ENCODE data around the gene MNT.

The MNT gene

GRCh38 chr17:2383628-2384167 lies 17.2 kb downstream of the MNT start:
- no peak for DNase-seq (ENCODE audit: low spot score)
- no peak for TF ChIP-seq CTCF (IDR thresholded peaks at IDR 0.05; ENCODE audit: borderline replicate concordance, control extremely low read depth, extremely low read depth, insufficient read depth, missing control alignments)
- in situ Hi-C loops (cut with MboI; ENCODE audit: low sequenced_read_pairs, unreplicated experiment): no loop called here

- DNase-seq (ENCODE audit: low spot score): no peak
- in situ Hi-C loops (cut with MboI; ENCODE audit: low sequenced_read_pairs, unreplicated experiment): no loop called here
- no peak for TF ChIP-seq CTCF (IDR thresholded peaks at IDR 0.05; ENCODE audit: borderline replicate concordance, control extremely low read depth, extremely low read depth, insufficient read depth, missing control alignments)
Observed at GRCh38 chr17:2380950-2381649, 19.8 kb downstream of the MNT start.

- in situ Hi-C loops (cut with MboI; ENCODE audit: low sequenced_read_pairs, unreplicated experiment): no loop called here
Observed at GRCh38 chr17:2380226-2380922, 20.5 kb downstream of the MNT start.

GRCh38 chr17:2379489-2380225 lies 21.2 kb downstream of the MNT start:
- DNase-seq (ENCODE audit: low spot score): no peak
- no peak for TF ChIP-seq CTCF (IDR thresholded peaks at IDR 0.05; ENCODE audit: borderline replicate concordance, control extremely low read depth, extremely low read depth, insufficient read depth, missing control alignments)
- in situ Hi-C loops (cut with MboI; ENCODE audit: low sequenced_read_pairs, unreplicated experiment): no loop called here

More at GRCh38 chr17:2380226-2380922, 20.5 kb downstream of the MNT start:
- no peak for DNase-seq (ENCODE audit: low spot score)
- no peak for TF ChIP-seq CTCF (IDR thresholded peaks at IDR 0.05; ENCODE audit: borderline replicate concordance, control extremely low read depth, extremely low read depth, insufficient read depth, missing control alignments)

- no peak for DNase-seq (ENCODE audit: low spot score)
- in situ Hi-C loops (cut with MboI; ENCODE audit: low sequenced_read_pairs, unreplicated experiment): no loop called here
- TF ChIP-seq CTCF (IDR thresholded peaks at IDR 0.05; ENCODE audit: borderline replicate concordance, control extremely low read depth, extremely low read depth, insufficient read depth, missing control alignments): no peak
Observed at GRCh38 chr17:2378905-2379304, 22.0 kb downstream of the MNT start.

GRCh38 chr17:2377659-2378058 lies 23.2 kb downstream of the MNT start:
- in situ Hi-C loops (cut with MboI; ENCODE audit: low sequenced_read_pairs, unreplicated experiment): no loop called here
- TF ChIP-seq CTCF (IDR thresholded peaks at IDR 0.05; ENCODE audit: borderline replicate concordance, control extremely low read depth, extremely low read depth, insufficient read depth, missing control alignments): no peak
- no peak for DNase-seq (ENCODE audit: low spot score)
